Measurements from ENCODE around the gene C21orf58. TPM values are rescaled to one million over a fixed set of nuclear protein-coding genes. Genes with fewer than 3 reads are reported as not detected.

Gene C21orf58
- total RNA-seq, 1 experiment from 2014 or later: 12.7 TPM

DNA sequence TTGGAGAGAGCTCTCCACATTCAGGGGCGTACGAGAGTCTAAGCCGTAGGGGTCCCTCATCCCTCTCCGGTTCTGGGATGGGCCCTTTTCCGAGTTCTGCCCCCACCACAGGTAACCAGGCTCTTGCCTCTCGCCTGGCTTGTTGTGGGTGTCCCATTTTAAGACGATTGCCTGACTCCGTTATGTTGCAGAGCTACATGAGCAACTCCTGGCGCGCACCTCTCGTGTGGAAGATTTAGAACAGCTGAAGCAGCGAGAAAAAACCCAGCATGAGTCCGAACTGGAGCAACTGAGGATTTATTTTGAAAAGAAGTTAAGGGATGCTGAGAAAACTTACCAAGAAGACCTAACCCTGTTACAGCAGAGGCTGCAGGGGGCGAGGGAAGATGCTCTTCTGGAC, 29.2 kb upstream of the C21orf58 start:
- Histone ChIP-seq H3K4me1 (ENCODE audit: control insufficient read depth, insufficient read depth, low read length) (no peaks in the 10 kb centered on the region), H3K4me3 (ENCODE audit: low read depth in 2 of 2, low read length in 2 of 2) (no peak overlapping the region), H3K9me3 (ENCODE audit: control insufficient read depth, insufficient read depth, low read depth, low read length) (no peaks in the 10 kb centered on the region), H3K36me3 (ENCODE audit: control insufficient read depth, insufficient read depth, low read length) (peaks cover 7% of the 10 kb centered on the region), H3K27me3 (ENCODE audit: control insufficient read depth, insufficient read depth, low read length) (no peaks in the 10 kb centered on the region), H3K27ac (ENCODE audit: low read length) (no peak overlapping the region)
- in situ Hi-C loops (cut with HindIII; ENCODE audit: low pct_unique_long_range_greater_than_20kb, low sequenced_read_pairs): no loop called here
- no peak for DNase-seq (ENCODE audit: low read depth, low spot score)
- BruUV-seq (replicated peaks): no TSS peak
- no peak for TF ChIP-seq SIN3A (IDR thresholded peaks at IDR 0.05; ENCODE audit: borderline replicate concordance, insufficient read depth, low read depth, low read length)
- ATAC-seq: no peak
- CTCF ChIA-PET: no interaction called here
- intact Hi-C loops (cut with micrococcal nuclease; ENCODE audit: unreplicated experiment): no loop called here
- POLR2A ChIA-PET: no interaction called here

DNA sequence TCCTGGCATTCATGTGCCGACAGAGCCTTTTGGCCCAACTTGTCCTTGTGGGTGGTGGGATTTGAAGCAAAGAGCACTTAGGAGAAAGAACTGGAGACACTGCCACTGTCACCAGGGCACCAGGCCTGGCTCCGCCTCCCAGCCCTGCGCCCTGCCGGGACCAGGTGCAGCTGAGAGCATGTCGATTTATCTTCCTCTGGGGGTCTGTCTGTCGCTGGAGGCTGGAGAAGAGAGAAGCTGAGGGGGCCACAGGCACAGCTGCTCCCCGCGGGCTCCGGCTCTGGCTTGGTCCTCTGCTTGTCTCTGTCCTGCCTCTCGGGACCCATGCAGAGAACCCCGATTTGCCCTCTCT, 28.5 kb upstream of the C21orf58 start:
- Histone ChIP-seq H3K27ac (ENCODE audit: low read length) (no peak overlapping the region), H3K36me3 (ENCODE audit: control insufficient read depth, insufficient read depth, low read length) (peaks cover 9% of the 10 kb centered on the region)
- TF ChIP-seq, protein P1, sequence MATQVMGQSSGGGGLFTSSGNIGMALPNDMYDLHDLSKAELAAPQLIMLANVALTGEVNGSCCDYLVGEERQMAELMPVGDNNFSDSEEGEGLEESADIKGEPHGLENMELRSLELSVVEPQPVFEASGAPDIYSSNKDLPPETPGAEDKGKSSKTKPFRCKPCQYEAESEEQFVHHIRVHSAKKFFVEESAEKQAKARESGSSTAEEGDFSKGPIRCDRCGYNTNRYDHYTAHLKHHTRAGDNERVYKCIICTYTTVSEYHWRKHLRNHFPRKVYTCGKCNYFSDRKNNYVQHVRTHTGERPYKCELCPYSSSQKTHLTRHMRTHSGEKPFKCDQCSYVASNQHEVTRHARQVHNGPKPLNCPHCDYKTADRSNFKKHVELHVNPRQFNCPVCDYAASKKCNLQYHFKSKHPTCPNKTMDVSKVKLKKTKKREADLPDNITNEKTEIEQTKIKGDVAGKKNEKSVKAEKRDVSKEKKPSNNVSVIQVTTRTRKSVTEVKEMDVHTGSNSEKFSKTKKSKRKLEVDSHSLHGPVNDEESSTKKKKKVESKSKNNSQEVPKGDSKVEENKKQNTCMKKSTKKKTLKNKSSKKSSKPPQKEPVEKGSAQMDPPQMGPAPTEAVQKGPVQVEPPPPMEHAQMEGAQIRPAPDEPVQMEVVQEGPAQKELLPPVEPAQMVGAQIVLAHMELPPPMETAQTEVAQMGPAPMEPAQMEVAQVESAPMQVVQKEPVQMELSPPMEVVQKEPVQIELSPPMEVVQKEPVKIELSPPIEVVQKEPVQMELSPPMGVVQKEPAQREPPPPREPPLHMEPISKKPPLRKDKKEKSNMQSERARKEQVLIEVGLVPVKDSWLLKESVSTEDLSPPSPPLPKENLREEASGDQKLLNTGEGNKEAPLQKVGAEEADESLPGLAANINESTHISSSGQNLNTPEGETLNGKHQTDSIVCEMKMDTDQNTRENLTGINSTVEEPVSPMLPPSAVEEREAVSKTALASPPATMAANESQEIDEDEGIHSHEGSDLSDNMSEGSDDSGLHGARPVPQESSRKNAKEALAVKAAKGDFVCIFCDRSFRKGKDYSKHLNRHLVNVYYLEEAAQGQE (IDR thresholded peaks at IDR 0.05; ENCODE audit: insufficient read depth in 1 of 2, low read depth in 2 of 2, low read length in 1 of 2): no peak
- no peak for TF ChIP-seq SIN3A (IDR thresholded peaks at IDR 0.05; ENCODE audit: borderline replicate concordance, insufficient read depth, low read depth, low read length)
- no peak for TF ChIP-seq TCF7L2 (IDR thresholded peaks at IDR 0.05; ENCODE audit: low read depth, low read length)
- no peak for TF ChIP-seq POLR2AphosphoS5 (IDR thresholded peaks at IDR 0.05; ENCODE audit: low read depth, low read length)
- TF ChIP-seq, protein P2, sequence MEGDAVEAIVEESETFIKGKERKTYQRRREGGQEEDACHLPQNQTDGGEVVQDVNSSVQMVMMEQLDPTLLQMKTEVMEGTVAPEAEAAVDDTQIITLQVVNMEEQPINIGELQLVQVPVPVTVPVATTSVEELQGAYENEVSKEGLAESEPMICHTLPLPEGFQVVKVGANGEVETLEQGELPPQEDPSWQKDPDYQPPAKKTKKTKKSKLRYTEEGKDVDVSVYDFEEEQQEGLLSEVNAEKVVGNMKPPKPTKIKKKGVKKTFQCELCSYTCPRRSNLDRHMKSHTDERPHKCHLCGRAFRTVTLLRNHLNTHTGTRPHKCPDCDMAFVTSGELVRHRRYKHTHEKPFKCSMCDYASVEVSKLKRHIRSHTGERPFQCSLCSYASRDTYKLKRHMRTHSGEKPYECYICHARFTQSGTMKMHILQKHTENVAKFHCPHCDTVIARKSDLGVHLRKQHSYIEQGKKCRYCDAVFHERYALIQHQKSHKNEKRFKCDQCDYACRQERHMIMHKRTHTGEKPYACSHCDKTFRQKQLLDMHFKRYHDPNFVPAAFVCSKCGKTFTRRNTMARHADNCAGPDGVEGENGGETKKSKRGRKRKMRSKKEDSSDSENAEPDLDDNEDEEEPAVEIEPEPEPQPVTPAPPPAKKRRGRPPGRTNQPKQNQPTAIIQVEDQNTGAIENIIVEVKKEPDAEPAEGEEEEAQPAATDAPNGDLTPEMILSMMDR (IDR thresholded peaks at IDR 0.05): no peak

DNA sequence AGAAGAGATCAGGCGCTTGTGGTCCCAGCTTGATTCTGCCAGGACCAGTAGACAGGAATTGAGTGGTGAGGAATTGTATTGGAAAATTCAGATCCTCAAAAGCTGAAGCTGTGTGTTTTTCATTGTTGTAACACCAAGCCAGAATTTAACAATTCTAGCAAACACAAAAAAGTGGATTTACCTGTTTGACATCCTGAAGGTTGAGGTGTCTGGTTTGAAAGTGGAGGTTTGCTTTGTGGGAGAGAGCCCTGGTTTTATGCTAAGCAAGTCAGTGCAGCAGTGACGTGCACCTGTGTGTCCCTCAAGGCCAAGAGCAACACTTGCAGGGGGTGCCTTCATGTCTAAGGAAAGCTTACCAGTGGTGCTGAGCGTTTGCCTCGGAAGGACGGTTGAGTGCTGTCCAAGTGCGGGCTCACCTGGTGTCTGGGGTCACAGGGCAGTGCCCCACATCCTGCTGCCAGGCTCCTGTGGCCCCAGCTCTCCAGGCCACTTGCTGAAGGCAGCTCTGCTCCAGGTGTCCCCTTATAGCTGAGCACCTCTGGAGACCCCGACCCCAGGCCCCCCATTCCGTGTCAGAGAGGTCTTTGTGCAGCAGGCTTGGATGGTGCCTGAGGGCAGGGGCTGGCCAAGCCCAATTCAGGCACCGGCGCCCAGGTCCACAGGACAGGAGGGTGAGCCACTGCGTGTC, 27.9 kb upstream of the C21orf58 start:
- no TSS peak for BruUV-seq (replicated peaks)
- no peaks in the 10 kb centered on the region for H3K27me3 ChIP-seq (ENCODE audit: control insufficient read depth, insufficient read depth, low read length)
- DNase-seq (ENCODE audit: low read depth, low spot score): no peak
- peaks cover 9% of the 10 kb centered on the region for H3K36me3 ChIP-seq (ENCODE audit: control insufficient read depth, insufficient read depth, low read length)
- no peaks in the 10 kb centered on the region for H3K4me1 ChIP-seq (ENCODE audit: control insufficient read depth, insufficient read depth, low read length)
- H3K9me3 ChIP-seq (ENCODE audit: control insufficient read depth, insufficient read depth, low read depth, low read length): no peaks in the 10 kb centered on the region
- ChIA-PET CTCF (no interaction called here), POLR2A (no interaction called here)
- H3K4me3 ChIP-seq (ENCODE audit: low read depth in 2 of 2, low read length in 2 of 2): no peak overlapping the region
- TF ChIP-seq SIN3A (IDR thresholded peaks at IDR 0.05; ENCODE audit: borderline replicate concordance, insufficient read depth, low read depth, low read length) (no peak), TCF7L2 (IDR thresholded peaks at IDR 0.05; ENCODE audit: low read depth, low read length) (no peak), POLR2AphosphoS5 (IDR thresholded peaks at IDR 0.05; ENCODE audit: low read depth, low read length) (no peak)
- TF ChIP-seq, protein P2 (IDR thresholded peaks at IDR 0.05): no peak
- TF ChIP-seq, protein P1 (IDR thresholded peaks at IDR 0.05; ENCODE audit: insufficient read depth in 1 of 2, low read depth in 2 of 2, low read length in 1 of 2): no peak
- intact Hi-C loops (cut with micrococcal nuclease; ENCODE audit: unreplicated experiment): no loop called here
- ATAC-seq: no peak
- no peak overlapping the region for H3K27ac ChIP-seq (ENCODE audit: low read length)
- in situ Hi-C loops (cut with HindIII; ENCODE audit: low pct_unique_long_range_greater_than_20kb, low sequenced_read_pairs): no loop called here

More for the DNA sequence above, 28.5 kb upstream of the C21orf58 start:
- intact Hi-C loops (cut with micrococcal nuclease; ENCODE audit: unreplicated experiment) (no loop called here), in situ Hi-C loops (cut with HindIII; ENCODE audit: low pct_unique_long_range_greater_than_20kb, low sequenced_read_pairs) (no loop called here)
- no peaks in the 10 kb centered on the region for H3K27me3 ChIP-seq (ENCODE audit: control insufficient read depth, insufficient read depth, low read length)
- H3K4me1 ChIP-seq (ENCODE audit: control insufficient read depth, insufficient read depth, low read length): no peaks in the 10 kb centered on the region
- no peak overlapping the region for H3K4me3 ChIP-seq (ENCODE audit: low read depth in 2 of 2, low read length in 2 of 2)
- no peak for DNase-seq (ENCODE audit: low read depth, low spot score)
- ChIA-PET POLR2A (no interaction called here), CTCF (no interaction called here)
- no TSS peak for BruUV-seq (replicated peaks)
- H3K9me3 ChIP-seq (ENCODE audit: control insufficient read depth, insufficient read depth, low read depth, low read length): no peaks in the 10 kb centered on the region
- no peak for ATAC-seq

Data from Panc1 (cell line).